GM12865 (cell line): ENCODE measurements around the gene HDAC10.

Source experiments
- DNase-seq: peaks from one replicate; pipeline ENCODE4 v3.0.0; 2010; ENCODE audit warnings: low read depth
- H3K4me3 ChIP-seq: 2 replicates; pipeline ENCODE4 v1.5.1; 2011; ENCODE audit warnings: mild to moderate bottlenecking, low read depth, low read length, control low read depth
- TF ChIP-seq, protein P1 (sequence below): IDR thresholded peaks from 2 replicates; pipeline ENCODE4 v1.5.1; 2011; ENCODE audit warnings: low read length, control low read depth, low read depth, inconsistent platforms; ENCODE audit not compliant: insufficient read depth; ENCODE audit errors: missing control alignments

Gene HDAC10, protein sequence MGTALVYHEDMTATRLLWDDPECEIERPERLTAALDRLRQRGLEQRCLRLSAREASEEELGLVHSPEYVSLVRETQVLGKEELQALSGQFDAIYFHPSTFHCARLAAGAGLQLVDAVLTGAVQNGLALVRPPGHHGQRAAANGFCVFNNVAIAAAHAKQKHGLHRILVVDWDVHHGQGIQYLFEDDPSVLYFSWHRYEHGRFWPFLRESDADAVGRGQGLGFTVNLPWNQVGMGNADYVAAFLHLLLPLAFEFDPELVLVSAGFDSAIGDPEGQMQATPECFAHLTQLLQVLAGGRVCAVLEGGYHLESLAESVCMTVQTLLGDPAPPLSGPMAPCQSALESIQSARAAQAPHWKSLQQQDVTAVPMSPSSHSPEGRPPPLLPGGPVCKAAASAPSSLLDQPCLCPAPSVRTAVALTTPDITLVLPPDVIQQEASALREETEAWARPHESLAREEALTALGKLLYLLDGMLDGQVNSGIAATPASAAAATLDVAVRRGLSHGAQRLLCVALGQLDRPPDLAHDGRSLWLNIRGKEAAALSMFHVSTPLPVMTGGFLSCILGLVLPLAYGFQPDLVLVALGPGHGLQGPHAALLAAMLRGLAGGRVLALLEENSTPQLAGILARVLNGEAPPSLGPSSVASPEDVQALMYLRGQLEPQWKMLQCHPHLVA

DNA sequence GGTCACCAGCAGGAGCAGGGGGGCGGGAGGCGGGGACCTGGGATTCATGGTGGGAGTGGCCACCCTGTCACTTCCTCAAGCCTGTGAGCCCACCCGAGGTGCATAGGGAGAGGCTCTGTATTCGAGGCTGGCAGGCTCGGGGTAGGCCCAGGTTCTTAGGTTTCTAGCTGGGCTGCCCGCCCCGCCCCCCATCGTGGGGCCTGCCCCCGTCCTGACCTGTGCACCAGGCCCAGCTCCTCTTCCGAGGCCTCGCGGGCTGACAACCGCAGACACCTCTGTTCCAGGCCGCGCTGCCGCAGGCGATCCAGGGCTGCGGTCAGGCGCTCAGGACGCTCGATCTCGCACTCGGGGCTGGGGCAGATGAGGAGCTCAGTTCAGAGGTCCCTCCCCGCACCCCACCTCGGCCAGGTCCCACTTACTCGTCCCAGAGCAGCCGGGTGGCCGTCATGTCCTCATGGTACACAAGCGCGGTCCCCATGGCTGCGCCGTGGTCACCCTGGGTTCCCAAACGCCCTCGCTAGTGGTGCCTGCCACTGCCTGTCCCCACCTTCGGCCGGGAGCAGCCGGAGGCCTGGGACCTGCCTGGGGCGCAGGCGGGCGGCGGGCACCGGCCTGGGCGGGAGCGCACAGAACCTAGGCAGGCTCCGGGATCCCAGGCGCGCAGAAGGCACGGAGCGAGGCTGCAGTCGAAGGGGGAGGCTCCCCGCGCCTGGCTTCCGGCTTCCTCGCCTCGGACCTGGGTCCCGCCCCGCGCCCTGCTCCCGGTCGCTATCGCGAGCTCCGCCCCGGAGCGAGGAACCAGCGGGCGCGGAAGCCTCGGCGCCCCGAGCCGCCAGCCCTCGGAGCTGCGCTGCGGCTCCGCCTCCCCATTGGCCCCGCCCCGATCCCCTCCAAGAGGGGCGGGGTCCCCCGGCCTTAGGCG, at the start of gene HDAC10:
HDAC10 (minus strand) TSS at position 711 of the 922 bp plus-strand sequence; CDS start at position 478, 233 bp downstream.
- H3K4me3 ChIP-seq: peak within 1 kb of the TSS; percentile 96
- peak; percentile 92 for DNase-seq
- TF ChIP-seq, protein P1, sequence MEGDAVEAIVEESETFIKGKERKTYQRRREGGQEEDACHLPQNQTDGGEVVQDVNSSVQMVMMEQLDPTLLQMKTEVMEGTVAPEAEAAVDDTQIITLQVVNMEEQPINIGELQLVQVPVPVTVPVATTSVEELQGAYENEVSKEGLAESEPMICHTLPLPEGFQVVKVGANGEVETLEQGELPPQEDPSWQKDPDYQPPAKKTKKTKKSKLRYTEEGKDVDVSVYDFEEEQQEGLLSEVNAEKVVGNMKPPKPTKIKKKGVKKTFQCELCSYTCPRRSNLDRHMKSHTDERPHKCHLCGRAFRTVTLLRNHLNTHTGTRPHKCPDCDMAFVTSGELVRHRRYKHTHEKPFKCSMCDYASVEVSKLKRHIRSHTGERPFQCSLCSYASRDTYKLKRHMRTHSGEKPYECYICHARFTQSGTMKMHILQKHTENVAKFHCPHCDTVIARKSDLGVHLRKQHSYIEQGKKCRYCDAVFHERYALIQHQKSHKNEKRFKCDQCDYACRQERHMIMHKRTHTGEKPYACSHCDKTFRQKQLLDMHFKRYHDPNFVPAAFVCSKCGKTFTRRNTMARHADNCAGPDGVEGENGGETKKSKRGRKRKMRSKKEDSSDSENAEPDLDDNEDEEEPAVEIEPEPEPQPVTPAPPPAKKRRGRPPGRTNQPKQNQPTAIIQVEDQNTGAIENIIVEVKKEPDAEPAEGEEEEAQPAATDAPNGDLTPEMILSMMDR: no peak

DNA sequence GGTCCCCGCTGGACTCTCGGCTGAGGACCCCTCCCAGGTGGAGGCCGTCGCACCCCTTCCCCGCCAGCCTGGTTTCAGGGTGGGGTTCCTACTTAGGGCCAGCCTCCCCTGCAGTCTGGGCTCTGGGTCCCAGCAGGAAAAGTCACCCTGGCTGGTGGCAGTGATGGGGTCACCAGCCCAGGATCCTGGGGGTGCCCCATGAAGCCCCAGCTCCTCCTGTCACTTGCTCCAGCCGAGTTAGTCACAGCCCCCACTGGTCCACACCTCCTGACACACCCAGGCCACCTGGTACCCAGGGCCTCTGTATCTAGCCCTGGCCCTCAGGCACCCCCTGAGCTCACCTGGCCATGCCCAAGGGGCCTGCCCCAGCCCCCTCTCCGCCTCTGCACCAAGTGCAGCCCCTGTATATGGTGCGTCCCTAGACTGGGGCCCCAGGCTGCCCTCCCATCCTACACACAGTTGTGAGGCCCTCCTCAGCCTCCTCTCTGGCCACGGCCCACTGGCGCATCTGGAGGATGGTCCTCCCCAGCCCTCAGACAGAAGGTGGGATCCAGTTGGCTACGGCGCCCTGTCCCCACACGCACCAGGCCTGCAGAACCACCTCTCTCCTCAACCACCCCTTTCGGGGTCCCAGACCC, 49.7 kb upstream of the HDAC10 start:
- no peak overlapping the region for H3K4me3 ChIP-seq
- DNase-seq: no peak
- TF ChIP-seq, protein P1: no peak

DNA sequence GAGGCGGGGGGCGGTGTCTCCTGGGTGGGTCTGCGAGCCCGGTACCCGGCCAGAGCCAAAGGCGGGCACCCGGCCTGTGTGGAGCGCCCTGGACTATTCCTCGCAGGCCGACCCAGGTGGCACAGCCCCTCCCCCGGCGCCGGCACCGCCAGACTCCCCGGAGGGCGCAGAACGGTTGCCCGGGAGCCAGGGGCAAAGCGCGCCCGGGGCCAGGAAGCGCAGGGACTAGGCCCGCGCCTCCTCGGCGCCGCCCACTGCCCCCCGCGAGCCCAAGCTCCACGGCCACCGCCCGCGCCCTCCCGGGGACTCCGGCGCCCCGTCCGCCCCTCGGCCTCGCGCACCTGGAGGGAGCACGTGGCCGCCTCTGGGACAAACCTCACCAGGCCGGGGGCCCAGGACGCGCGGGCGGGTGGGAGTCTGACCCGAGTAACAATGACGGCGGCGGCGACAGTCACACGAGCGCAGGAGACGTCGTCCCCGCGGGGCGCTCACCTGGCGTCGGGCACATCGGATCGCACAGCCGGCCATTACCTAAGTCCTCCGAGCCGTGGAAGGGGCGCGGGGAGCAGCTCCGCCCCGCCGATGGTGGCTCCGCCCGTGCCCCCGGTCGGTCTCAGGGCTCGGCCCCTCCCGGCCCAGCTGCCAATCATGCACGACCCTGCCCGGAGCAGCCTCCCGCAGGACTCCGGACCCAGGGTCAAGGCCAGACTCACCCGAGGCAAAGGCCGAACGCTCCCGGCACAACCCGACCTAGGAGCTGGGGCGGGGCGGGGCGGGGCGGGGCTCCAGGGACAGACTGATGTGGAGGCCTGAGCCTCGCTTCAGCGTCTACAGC, 48.9 kb upstream of the HDAC10 start:
- H3K4me3 ChIP-seq: no peak overlapping the region
- TF ChIP-seq, protein P1: no peak
- DNase-seq: no peak

DNA sequence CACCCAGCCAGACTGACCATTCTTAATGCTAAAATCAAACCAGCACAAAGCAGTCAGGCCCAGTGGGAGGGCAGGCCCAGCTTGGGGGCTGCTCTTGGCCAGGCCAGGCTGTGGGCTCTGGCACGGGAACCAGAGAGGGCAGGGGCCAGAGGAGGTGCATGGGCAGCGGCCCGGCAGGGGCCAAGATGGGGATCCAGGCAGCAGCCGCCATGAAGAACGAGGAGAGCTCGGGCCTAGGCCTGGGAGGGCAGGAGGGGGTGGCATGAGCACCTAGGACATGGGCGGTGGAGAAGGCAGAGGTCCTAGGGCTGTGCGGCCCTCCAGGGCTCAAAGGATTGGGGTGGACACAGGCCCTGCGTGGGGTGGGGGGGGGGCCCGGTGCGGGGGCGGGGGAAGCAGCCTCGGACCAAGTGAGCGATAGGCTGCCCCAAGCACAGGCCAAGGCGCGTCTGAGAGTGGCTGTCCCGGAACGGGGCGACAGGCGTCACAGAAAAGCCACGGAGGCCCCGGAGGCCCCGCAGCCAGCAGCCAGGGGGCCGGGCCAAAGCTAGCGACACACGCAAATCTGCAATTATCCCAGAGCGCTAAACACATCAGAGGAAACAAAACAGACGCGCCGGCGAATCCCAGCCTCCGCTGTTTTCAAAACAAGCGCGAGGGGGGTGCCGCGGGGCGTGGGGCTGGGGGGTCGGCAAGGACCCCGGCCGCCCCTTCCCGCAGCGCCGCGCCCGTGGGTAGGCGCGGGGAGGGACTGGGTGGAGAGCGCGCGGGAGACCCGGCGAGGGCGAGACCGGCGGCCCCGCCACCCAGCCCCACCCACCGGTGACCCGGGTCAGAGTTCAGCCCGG, 48.1 kb upstream of the HDAC10 start:
- TF ChIP-seq, protein P1: no peak
- no peak overlapping the region for H3K4me3 ChIP-seq
- DNase-seq: no peak

DNA sequence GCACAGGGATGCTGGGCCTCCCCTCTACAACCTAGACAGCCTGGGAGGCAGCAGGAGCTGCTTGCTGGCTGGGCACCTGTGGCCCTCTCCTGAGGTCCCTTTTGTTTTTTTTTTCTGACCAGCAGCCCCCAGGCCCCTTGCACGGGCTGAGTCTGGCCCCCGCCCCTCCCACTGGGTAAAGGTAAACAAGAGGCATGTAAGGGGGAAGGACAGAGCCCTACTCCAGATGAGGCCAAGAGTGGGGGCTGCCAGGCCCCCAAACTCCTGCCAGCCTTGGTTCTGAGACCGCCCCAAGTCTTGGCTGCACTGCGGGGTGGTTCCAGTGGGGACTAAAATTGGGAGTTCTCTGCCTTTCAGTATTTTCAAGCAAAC, 47.2 kb upstream of the HDAC10 start:
- TF ChIP-seq, protein P1: no peak
- H3K4me3 ChIP-seq: no peak overlapping the region
- no peak for DNase-seq
